HK-2 (cell line): Measurements from ENCODE around the gene LOXL4.

ENCODE experiments used
- DNase-seq: peaks from one replicate; pipeline ENCODE4 v3.0.0-alpha.2; 2018; ENCODE audit not compliant: unreplicated experiment

The LOXL4 gene

DNA sequence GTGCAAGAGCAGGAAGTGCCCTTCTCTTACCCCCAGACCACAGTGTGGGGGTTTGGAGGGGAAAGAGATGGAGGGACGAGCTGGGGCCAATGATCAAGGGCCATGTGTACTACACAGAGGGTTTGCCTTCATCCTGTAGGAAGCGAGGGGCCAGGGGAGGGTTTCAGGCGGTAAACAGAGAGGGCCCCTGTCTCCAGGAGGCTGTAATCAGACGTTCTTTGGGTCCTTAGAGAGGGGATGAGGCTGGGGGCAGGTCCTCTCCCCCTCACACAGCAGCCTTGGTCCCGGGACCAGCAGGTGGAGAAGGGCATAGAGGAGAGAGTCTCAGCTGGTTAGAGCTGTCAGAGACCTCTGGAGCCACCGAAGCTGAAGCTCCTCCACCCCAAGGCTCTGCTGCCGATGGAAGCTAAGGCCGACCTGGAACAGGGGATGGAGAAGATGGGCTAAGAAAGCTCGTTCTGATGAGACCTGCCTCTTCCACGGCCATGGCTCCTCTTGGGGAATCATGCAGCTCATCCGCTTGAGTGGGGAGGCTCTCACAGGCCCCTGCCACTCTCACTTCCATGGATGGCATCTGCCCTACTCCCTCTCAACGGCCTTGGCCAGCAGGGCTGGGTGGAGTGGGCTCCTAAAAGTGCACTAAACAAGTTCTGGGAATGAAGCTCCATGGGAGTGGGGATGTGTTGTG is 3.5 kb downstream of the LOXL4 start:
- no peak for DNase-seq

DNA sequence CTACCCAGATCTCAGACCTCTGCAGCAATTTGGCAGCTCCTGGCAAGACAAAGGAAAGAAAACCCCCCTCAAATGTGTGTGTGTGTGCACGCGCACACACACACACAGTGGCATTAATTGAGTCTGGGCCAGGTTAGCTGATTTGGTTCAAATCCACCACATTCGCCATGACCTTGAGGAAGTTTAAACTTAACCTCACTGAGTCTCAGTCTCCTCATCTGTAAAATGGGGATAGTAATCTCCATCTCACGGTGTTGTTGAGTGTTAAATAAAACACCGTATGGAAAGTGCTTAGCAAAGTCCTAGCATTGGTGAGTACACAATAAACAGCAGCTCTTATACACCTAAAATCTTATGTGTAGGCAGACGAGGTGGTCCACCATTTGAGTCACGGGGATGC is 4.9 kb downstream of the LOXL4 start:
- DNase-seq: no peak

DNA sequence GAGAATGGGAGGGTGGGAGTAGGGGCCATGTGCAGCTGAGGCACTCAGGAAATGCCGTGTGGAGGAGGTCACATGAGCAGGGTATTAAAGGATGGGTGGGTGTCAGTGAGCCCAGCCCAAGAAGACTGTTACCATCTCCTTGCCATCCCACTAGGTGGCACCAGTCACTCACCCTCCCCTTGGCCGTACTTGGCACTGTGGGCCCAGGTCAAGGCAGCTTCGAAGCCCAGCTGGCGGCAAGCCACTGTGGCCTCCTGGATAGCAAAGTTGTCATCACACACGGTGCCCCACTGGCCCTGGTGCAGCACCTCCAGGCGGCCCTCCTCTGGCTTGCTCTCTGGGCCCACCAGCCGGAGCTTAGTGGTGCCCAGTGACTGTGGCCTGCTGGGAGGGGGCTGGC is 5.4 kb downstream of the LOXL4 start:
- peak; percentile 70 for DNase-seq

DNA sequence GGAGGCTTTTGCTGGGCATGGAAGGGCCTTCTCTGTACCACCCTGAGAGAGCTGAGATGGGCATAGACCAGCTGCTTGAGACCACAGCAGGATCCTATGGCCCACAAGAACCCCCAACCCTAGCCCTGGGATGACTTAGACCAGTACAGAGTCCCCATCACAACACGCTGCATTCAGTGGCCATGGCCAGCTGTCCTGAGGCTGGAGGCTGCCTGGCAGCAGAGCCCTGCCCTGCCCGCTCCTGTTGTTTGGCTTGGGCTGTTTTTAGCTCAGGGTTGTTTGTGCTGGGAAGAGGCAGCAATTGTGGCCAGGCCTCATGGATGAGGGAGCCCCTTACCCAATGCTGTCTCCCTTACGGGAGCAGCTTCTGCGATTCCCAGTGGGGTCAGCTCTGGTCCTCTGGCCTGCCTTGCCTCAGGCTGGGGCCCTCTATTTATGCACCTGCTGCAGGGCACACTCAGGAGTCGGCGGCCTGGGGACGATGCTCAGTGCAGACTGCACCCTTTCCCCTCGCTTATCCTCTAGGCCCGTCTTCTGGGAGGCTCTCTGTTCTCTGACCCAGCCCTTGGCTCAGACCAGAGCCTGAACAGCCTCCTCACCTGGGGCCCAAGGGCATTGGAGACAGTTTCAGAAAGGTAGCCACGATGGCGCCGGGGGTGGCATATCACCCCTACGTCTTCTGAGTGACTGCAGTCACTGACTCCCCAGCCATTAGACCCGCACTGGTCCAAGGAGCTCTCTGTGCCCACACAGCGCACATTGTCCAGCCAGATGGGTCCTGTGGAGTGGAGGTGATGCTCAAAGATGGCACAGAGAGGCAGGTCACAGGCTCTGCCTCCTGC is 6.3 kb downstream of the LOXL4 start:
- DNase-seq: no peak

DNA sequence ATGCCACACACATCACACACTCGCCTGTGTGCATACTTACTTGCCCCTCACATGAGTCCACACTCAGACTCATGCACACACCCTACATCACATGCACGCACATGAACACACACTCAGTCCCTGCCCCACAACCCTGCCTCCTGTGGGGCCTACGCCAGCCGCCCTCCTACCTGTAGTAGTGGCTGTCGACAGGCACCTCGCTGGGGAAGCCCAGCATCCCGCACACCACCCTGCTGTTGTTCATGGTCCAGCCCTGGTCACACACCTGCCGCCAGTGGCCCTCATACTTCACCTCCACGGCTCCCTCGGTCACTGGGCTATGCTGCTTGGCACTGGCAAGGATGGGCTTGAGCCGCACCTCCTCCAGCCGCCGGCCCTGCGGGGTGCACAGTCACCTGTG is 7.2 kb downstream of the LOXL4 start:
- DNase-seq: no peak

DNA sequence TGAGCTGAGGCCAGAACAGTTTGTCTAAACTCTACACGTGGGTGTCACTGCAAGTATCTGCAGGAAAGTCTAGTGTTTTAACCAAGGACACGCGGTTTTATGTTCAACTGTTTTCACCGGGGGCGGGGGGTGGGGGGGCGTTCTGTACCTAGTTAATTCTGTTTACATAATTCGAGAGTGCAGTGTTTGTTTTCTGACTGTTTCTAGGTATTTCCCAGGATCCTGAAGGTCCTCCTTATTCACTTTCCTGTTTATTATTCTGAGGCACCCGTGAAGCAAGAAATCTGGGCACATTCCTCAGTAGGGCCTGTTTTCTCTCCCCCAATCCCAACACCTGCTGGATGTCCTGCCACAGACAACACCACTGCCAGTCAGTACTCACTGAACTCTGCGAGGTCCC is 7.6 kb downstream of the LOXL4 start:
- DNase-seq: no peak

DNA sequence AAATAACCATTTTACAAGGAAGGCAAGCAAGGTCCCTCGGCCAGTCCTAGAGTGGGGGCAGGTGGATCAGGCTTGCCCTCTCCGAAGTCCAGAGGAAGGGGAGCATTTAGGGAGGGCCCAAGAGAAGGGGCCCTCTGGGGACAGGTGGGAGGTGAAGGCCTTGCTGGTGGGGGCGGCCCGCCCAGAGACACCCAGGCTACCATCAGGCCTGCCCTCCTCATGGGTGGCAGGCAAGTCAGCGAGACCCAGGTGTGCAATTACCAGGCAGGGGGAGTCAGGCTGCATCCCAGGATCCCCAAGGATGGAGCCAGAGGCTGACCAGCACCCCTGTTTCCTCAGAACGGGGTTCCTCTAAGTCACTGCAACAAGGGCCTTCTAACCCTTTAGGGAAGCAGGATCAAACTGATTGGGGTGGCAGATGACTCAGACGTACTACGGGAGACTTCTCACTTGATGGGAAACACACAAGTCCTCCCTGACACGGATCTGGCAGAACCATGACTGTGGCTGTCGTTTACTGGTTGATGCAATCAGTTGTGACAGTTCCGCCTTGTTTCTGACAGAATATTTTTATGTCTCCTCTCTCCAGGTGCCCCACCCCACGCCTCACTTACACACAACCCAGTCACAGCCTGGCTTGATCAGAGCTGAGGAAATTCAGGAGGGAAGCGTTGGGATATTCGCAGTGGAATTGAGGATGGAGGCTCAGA is 8.2 kb downstream of the LOXL4 start:
- DNase-seq: no peak

DNA sequence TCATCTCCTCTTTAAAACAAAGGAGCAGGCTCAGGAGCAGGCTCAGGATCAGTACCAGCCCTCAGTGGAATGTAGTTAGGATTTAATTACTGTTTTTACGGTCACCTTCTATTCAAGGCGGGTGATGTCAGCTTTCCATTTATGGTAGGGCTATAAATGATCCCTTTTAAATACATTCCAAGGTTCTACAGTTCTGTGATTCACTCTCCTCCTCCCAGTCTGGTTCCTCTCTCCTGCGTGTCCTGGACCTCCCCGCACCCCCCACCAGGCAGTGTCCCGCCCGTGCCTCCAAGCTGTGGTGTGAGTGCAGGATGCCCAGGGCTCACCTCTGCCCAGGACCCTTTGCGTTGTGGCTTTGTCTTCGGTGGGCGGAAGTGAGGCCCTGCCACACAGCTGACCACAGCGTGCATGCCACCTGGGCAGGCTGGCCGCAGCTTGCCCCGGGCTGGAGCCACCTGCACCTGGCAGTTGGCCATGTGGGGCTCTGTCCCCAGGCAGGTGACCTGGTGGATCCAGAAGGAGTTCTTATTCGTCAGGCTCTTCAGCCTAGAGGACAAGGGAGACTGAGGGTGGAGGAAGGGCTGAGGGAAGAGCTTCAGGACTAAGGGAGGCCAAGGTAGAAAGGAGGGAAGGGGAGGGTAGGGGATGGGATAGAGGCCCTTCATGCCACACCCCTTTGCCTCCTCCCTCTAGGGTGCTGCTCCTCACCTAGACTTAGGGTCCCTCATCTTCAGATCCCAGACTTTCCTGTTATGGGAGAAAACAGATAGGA is 9.1 kb downstream of the LOXL4 start:
- DNase-seq: no peak

DNA sequence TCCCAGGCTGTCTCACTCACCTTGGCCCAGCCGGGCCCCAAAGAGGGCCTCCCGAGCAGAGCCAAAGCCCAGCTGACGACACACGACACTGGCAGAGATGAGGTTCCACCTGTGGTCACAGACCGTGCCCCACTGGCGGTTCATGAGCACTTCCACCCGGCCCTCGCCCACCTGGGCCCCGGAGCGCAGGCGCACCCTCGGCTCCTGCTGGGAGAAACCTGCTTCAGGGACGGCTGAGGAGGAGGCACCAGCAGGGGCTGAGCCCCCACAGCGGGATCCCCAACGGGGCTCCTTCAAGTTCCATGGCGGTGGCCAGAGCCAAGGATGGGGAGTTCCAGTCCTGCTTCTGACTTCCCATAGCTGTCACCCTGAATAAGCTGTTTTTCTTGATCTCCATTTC is 10.0 kb downstream of the LOXL4 start:
- DNase-seq: no peak

DNA sequence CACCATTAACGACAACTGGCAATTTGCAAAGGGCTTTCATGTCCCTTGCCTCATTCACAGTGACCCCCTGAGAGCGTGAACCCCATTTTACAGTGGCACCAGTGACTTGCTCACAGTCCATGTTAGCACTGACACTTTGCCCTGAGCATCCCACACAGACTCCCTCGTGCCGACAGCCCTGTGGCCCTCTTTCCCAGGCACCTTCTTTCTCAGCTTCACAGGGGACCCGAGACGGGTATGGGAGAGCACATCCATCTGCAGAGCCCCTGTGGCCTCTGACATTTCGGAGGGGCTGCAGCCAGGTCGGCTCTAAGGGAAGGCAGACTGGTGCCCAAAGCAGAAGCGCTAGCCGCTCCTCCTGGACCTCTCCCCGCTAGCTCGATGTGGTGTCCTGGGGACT is 10.8 kb downstream of the LOXL4 start:
- no peak for DNase-seq

DNA sequence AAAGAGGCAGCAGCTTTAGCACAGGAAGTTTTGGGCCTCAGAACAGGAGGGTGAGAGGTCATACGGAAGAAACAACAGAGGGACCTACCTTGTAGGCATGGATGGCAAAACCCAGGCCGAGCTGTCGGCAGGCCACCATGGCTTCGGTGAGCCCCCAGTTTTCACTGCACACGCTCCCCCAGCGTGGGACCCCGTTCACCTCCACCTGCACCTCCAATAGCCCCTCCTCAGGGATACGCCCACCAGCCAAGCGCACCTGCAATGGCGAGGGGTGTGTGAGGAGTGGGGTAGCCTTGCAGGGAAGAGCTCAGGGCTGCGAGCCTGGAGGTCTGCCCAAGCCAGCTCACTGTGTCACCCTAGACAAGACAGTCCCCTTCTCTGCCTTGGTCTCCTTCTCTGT is 11.3 kb downstream of the LOXL4 start:
- no peak for DNase-seq

DNA sequence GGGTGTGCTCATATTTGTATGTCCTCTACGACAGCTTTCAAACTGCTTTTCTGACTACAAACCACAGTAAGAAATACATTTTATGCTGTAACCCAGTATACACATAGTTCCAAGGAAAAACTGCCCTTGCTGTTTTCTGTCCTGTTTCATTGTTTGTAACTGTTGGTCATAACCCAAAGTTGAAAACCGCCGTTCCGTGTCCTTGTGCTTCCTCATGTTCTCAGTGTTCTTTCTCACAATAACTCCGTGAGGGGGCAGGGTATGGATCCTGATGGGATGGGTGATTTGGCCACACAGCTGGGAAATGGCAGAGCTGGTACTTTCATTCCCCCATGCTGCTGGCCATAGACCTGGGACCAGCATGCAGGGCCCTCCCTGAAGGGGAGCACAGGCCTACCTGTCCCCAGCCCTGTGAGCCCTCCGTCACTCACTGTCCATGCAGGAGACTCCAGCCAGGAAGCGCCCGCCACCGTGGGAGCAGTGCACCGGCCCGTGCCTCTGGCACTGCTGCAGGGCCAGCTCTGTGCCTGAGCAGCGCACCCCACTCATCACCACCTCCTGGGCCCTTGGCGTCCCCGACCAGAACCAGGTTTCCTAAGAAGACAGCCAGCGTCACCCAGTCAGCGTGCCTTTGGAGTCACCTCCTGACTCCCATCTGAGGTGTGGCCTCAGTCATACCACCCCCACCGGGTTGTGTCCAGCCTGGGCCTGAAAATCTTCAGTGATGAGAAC is 12.7 kb downstream of the LOXL4 start:
- DNase-seq: no peak

DNA sequence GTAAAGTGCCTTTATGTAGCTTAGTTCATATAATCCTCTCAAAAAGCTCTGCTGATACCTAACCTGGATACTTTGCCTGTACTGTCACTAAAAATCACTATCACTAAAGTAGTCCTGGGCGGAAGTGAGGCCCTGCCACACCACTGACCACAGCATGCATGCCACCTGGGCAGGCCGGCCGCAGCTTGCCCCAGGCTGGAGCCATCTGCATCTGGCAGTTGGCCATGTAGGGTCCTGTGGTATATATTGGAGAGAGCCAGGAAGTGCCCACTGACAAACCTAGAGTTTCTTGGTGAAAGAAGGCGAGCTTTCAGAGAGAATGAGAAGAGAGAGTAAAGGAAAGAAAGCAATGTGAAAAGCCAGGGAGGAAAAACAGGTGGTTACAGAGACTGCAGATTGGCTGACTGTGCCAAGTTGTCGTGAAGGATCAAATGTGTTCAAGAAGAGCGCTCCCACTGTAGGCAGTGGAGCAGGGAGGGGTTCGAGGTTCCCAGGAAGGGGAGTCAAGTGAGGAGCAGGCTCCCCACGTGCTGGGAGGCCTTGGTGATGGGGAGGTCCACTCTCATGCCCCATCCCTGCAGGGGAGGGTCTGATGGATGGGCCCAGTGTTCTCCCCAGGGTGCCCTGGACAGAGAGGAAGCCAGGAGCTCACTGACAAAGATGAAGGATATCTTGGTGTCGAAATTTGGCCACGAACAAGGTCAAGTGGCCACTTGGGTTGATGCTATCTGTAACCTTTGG is 13.6 kb downstream of the LOXL4 start:
- DNase-seq: no peak

DNA sequence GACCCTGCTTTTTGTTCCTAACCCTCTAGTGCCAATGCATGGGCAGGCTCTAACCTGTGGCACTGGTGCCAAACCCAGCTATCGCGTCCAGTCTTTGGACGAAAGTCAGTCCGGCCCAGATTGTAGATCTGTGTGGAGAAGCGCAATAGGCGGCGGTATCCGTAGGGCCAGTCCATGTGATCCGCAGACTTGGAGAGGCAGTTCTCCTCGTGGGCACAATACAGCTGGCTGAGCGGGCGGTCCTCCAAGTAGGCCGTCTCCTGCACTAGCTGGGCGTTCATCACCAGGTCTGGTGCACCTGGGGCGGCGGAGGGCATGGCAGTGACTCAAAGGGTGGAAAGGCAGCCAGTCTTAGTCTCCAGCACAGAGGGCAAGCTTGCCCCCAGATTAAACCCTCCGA is 14.5 kb downstream of the LOXL4 start:
- DNase-seq: no peak

DNA sequence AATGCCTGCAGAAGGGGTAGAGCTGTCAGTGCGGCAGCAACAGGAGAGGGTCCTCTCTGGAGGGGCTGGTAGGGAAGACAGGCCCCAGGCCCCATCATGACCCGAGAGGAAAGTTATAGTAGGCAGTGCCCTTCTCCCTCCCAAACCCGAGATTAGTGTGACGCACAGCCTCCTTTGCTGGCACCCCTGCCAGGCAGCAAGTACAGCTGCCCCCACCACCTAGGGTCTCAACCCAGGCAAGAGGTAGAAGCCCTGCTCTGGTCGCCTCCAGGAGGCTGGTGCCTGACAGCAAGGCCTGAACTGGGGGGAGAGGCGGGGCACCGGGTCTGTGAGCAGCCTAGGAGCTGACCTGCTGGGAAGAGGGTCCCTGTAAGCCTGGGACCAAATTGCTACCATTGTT is 15.5 kb downstream of the LOXL4 start:
- DNase-seq: no peak

DNA sequence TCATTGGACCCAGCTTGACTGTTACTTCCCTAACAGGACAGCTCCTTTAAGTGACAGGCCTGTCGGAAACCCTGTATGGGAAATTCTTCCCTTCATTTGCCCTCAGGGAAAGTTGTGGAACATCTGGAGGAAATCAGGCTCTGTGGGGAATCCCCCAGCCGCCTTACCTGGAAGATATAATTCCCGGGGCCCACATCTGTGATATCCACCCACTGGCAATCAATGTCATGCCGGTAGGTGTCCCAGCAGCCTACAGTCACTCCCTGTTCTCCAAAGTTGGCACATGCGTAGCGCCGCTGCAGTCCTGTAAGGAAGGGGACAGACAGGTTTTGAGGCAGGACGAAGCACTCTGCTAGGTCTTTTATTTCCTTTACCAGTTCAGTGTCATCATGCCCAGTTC is 16.6 kb downstream of the LOXL4 start:
- DNase-seq: no peak

DNA sequence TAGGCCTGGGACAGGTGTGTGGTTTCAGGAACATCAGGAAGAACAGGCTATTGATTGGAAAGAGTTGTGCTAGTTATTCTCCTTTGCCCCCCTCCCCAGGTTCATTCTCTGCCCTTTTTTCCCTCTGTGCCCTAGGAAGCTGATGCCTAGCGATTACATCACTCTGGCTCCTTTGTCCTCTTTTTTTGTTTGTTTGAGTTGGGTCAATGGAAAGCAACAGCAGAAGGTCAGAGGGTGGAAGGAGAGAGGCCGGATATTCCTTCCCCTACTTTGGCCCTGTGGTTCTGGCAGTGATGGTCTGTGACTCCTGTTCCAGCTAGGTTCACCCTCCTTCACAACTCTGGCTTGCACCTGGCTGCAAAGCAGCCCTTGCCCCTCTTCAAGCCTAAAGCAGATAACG is 18.9 kb downstream of the LOXL4 start:
- DNase-seq: no peak

DNA sequence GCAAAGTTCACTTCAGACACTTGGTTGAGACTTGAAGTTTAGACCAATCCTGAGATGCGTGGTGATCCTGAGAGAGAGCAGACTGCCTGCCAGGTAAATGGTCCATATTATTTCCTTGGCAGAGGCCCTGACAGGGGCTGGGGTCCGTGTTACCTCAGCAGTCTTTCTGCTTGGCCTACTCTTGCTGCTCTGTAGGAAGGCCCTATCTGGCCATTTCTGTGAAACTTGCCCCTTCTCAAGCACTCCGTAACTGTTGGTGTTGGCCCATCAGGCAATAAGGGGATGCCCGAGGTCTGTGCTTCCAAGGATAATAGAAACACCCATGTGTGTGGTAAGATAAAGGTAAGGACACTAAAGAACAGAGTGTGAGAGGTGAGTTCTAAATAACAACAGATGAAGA is 20.0 kb downstream of the LOXL4 start:
- no peak for DNase-seq

DNA sequence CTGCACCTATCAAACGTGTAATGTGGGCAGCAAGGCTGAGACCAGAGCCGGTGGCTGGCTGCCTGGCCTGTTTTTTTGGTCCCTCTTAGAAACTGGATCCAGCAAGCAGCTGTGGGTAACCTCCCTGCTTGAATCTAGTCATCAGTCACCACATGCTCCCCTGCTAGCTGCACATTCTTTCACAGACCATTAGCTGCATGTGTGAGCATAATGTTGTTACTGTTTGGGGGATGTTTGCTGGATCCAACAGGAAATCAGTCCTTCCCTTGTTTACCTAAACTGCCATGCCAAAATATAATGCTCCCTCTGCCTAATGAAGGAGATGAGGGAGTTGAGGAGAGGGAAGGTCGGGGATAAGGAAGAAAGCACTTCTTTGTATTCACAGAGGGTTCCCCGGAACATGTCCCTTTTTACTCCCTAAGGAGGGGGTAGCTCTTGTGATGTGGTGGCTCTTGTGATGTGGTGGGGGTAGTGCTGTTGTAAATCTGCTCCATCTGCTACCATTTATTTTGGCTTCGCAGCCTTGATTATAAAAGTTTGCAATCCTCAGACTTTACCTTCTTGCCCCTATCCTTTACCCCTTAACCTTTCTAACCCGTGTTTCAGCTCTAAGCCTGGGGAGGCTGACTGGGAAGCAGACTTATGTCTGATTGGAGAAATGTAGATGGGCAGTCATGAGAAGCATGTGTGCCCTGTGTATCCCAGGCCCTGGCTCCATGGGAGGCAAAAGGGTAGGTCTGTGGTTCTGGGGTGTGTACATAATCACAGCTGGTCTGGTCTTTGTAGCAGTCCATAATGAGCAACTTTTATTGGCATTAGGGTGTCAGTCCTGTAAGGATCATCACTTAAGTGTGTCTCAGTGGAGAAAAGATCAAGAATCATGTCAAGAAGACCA is 20.8 kb downstream of the LOXL4 start:
- no peak for DNase-seq

DNA sequence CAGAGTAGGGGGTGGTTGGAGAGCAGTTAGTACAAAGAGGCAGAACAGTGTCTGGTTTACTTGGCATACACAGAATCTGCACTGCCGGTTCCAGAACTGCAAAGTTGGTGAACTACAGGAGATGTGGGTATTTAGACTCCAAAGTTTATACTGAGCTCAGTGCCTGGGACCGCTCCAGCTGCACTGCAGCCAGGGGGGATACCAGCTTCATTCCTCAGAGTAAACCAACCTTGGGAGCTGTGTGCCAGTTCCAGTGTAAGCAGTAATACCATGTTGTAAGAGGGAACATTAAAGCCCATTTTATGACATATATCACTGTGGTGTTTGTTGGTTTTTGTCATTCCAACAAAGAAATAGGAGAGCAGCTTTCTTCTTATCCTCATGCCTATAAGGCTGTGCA is 23.4 kb downstream of the LOXL4 start:
- no peak for DNase-seq
